DND-41 (cell line): ENCODE results near the gene MRPS35.

Source experiments
- EZH2 ChIP-seq: IDR thresholded peaks from 3 replicates; pipeline ENCODE4 v1.6.1; 2012; ENCODE audit warnings: borderline replicate concordance, low read depth, mild to moderate bottlenecking, moderate library complexity, low read length, inconsistent platforms; ENCODE audit not compliant: severe bottlenecking
- TF ChIP-seq, protein P1 (sequence below): IDR thresholded peaks from 2 replicates; pipeline ENCODE4 v1.5.1; 2012; ENCODE audit warnings: borderline replicate concordance, low read length, moderate library complexity, mild to moderate bottlenecking; ENCODE audit not compliant: poor library complexity, severe bottlenecking; ENCODE audit errors: extremely low read depth

- TF ChIP-seq, protein P1, sequence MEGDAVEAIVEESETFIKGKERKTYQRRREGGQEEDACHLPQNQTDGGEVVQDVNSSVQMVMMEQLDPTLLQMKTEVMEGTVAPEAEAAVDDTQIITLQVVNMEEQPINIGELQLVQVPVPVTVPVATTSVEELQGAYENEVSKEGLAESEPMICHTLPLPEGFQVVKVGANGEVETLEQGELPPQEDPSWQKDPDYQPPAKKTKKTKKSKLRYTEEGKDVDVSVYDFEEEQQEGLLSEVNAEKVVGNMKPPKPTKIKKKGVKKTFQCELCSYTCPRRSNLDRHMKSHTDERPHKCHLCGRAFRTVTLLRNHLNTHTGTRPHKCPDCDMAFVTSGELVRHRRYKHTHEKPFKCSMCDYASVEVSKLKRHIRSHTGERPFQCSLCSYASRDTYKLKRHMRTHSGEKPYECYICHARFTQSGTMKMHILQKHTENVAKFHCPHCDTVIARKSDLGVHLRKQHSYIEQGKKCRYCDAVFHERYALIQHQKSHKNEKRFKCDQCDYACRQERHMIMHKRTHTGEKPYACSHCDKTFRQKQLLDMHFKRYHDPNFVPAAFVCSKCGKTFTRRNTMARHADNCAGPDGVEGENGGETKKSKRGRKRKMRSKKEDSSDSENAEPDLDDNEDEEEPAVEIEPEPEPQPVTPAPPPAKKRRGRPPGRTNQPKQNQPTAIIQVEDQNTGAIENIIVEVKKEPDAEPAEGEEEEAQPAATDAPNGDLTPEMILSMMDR = no peak
- TF ChIP-seq EZH2 = no peak
Measured at GRCh38 chr12:27762757-27763156, 52.1 kb downstream of the MRPS35 start.
